IMR-90 (cell line): ENCODE results near the gene GATA2. TPM values are rescaled to one million over a fixed set of nuclear protein-coding genes. Genes with fewer than 3 reads are reported as not detected.

Experiments used
- ATAC-seq: fragments of 200-7000 bp; cut with Tn5 transposase; 2 replicates; pipeline ENCODE4 v1.9.1; 2020; ENCODE audit warnings: low read depth, mild to moderate bottlenecking, moderate library complexity
- BruUV-seq: library from RNA; stranded (reverse); fragments of 400-500 nt; replicated peaks from 2 replicates; lab custom pipeline; 2021; lab: Mats Ljungman, UMichigan
- CTCF ChIA-PET: fragments of 300-600 bp; formaldehyde crosslinking; extraction: SDS; loops from one replicate; lab custom pipeline; 2021; ENCODE audit warnings: antibody characterized with exemption; lab: Yijun Ruan, JAX
- POLR2A ChIA-PET: fragments of 300-600 bp; sonication (Branson Sonifier 250); formaldehyde crosslinking; loops from one replicate; lab custom pipeline; 2022; ENCODE audit warnings: antibody characterized with exemption; ENCODE audit not compliant: unreplicated experiment; lab: Charles Lee
- DNase-seq: peaks from one replicate; pipeline ENCODE4 v3.0.0; 2013
- H2AFZ ChIP-seq: replicated peaks from 2 replicates; pipeline ENCODE3; 2013; ENCODE audit warnings: low read length, mild to moderate bottlenecking; ENCODE audit not compliant: poor library complexity
- H2AK5ac ChIP-seq: 2 replicates; pipeline ENCODE4 v1.6.1; 2013; ENCODE audit warnings: low read depth, low read length, inconsistent platforms
- H2AK9ac ChIP-seq: replicated peaks from 2 replicates; pipeline ENCODE3; 2013; ENCODE audit warnings: mild to moderate bottlenecking, low read depth, low read length, moderate library complexity; ENCODE audit not compliant: poor library complexity
- H2BK120ac ChIP-seq: 2 replicates; pipeline ENCODE4 v1.6.1; 2013; ENCODE audit warnings: low read depth, low read length, inconsistent platforms
- H2BK15ac ChIP-seq: 3 replicates; pipeline ENCODE4 v1.6.1; 2013; ENCODE audit warnings: low read depth, low read length, inconsistent platforms
- H2BK20ac ChIP-seq: 2 replicates; pipeline ENCODE4 v1.6.1; 2013; ENCODE audit warnings: low read depth, mild to moderate bottlenecking, inconsistent platforms, low read length, moderate library complexity
- H2BK5ac ChIP-seq: 2 replicates; pipeline ENCODE4 v1.6.1; 2013; ENCODE audit warnings: mild to moderate bottlenecking, low read depth, low read length, inconsistent platforms; ENCODE audit not compliant: poor library complexity, severe bottlenecking
- H3K14ac ChIP-seq: replicated peaks from 2 replicates; pipeline ENCODE4 v1.6.1; 2013; ENCODE audit warnings: low read depth, low read length, inconsistent platforms
- H3K18ac ChIP-seq: 2 replicates; pipeline ENCODE4 v1.6.1; 2013; ENCODE audit warnings: low read depth, low read length, control low read depth
- H3K23ac ChIP-seq: 2 replicates; pipeline ENCODE4 v1.6.1; 2013; ENCODE audit warnings: low read depth, low read length, inconsistent platforms
- H3K27ac ChIP-seq: 2 replicates; pipeline ENCODE4 v1.5.1; 2013; ENCODE audit warnings: mild to moderate bottlenecking, control low read depth, low read length; ENCODE audit not compliant: insufficient read depth
- H3K27me3 ChIP-seq: 2 replicates; pipeline ENCODE4 v1.6.1; 2013; ENCODE audit warnings: low read length; ENCODE audit not compliant: control insufficient read depth, insufficient read depth
- H3K36me3 ChIP-seq: 2 replicates; pipeline ENCODE4 v1.6.1; 2013; ENCODE audit warnings: low read length, mixed read lengths; ENCODE audit not compliant: control insufficient read depth, insufficient read depth
- H3K4ac ChIP-seq: 2 replicates; pipeline ENCODE4 v1.6.1; 2013; ENCODE audit warnings: low read depth, low read length, inconsistent platforms
- H3K4me1 ChIP-seq: 2 replicates; pipeline ENCODE4 v1.6.1; 2013; ENCODE audit warnings: low read length, mixed read lengths; ENCODE audit not compliant: control insufficient read depth, insufficient read depth
- H3K4me2 ChIP-seq: 2 replicates; pipeline ENCODE4 v1.6.1; 2013; ENCODE audit warnings: low read depth, mild to moderate bottlenecking, control low read depth, low read length, moderate library complexity
- H3K4me3 ChIP-seq: 2 replicates; pipeline ENCODE4 v1.5.1; 2013; ENCODE audit warnings: low read depth, mild to moderate bottlenecking, control low read depth, low read length, moderate library complexity; ENCODE audit not compliant: insufficient read depth
- H3K56ac ChIP-seq: 2 replicates; pipeline ENCODE4 v1.6.1; 2013; ENCODE audit warnings: low read length, inconsistent platforms; ENCODE audit not compliant: insufficient read depth; ENCODE audit errors: extremely low read depth
- H3K79me1 ChIP-seq, 2 experiments: 2 replicates each; pipeline ENCODE4 v1.6.1; 2013; ENCODE audit warnings: low read length in 2 of 2, inconsistent platforms in 1 of 2, low read depth in 1 of 2
- H3K9ac ChIP-seq: 2 replicates; pipeline ENCODE4 v1.6.1; 2013; ENCODE audit warnings: low read depth, low read length, control low read depth
- H3K9me1 ChIP-seq: 2 replicates; pipeline ENCODE4 v1.6.1; 2013; ENCODE audit warnings: low read length, inconsistent platforms; ENCODE audit not compliant: insufficient read depth
- H3K9me3 ChIP-seq: 2 replicates; pipeline ENCODE4 v1.6.1; 2013; ENCODE audit warnings: low read length; ENCODE audit not compliant: control insufficient read depth, insufficient read depth
- H4K20me1 ChIP-seq: 2 replicates; pipeline ENCODE4 v1.6.1; 2013; ENCODE audit warnings: low read length, inconsistent platforms; ENCODE audit not compliant: insufficient read depth
- H4K5ac ChIP-seq: 2 replicates; pipeline ENCODE4 v1.6.1; 2013; ENCODE audit warnings: mild to moderate bottlenecking, low read depth, low read length, control low read depth
- H4K8ac ChIP-seq, 2 experiments: 2 replicates each; pipeline ENCODE4 v1.6.1; 2013; ENCODE audit warnings: low read depth in 2 of 2, low read length in 2 of 2, control low read depth in 1 of 2, inconsistent platforms in 1 of 2
- H4K91ac ChIP-seq: 2 replicates; pipeline ENCODE4 v1.6.1; 2013; ENCODE audit warnings: low read depth, low read length, inconsistent platforms; ENCODE audit not compliant: insufficient read depth
- POLR2A ChIP-seq: IDR thresholded peaks from 2 replicates; pipeline ENCODE4 v1.6.1; 2012; ENCODE audit warnings: mild to moderate bottlenecking, low read depth, low read length
- WGBS, 2 experiments: methylation state at CpG; one replicate each; pipeline versions ENCODE4 v1.1.5 to v1.1.7; 2013; ENCODE audit warnings: missing lambda C conversion rate in 2 of 2; ENCODE audit not compliant: insufficient read length in 1 of 2; ENCODE audit errors: extremely low coverage in 2 of 2; 5-methylcytosine and 5-hydroxymethylcytosine counted together
- dilution Hi-C: fragments of 300-500 bp; cut with HindIII; formaldehyde crosslinking; loops from one replicate; pipeline ENCODE4 v1.14.3; 2018; ENCODE audit warnings: low sequenced_read_pairs; ENCODE audit not compliant: unreplicated experiment
- in situ Hi-C: fragments of 300-500 bp; cut with MboI; formaldehyde crosslinking; loops from 3 replicates; pipeline ENCODE4 v1.14.3; 2019; ENCODE audit warnings: low sequenced_read_pairs, inconsistent platforms, mixed read lengths
- intact Hi-C: fragments of 100-400 bp; cut with micrococcal nuclease; formaldehyde crosslinking; loops from 2 replicates; pipeline ENCODE4 v1.10.0; 2022
- polyA plus RNA-seq, 3 experiments: library from polyadenylated mRNA; depleted of rRNA; stranded (reverse); fragments of >200 nt; gene quantifications; 2 replicates each; pipeline ENCODE4 v1.2.3, GENCODE V29; 2012; ENCODE audit warnings: low replicate concordance in 1 of 3
- total RNA-seq: library from RNA; depleted of rRNA; stranded (reverse); fragments of >200 nt; gene quantifications from 2 replicates; pipeline ENCODE4 v1.2.3, GENCODE V29; 2012

The GATA2 gene
- total and polyA plus RNA-seq, 2 of the 4 experiments (the other 2 are of a cell fraction): 2.2 to 13.5 TPM

GRCh38 chr3:128480717-128481437 is 12.1 kb downstream of the GATA2 start:
- Histone ChIP-seq H3K56ac (no peak overlapping the region), H3K79me1 (peaks cover 0 to 17% of the 10 kb centered on the region in 2 experiments; a peak in 3 of 4 replicates), H3K9me1 (peaks cover 3% of the 10 kb centered on the region; the same call in 1 of the 2 replicates), H4K20me1 (peaks cover 5% of the 10 kb centered on the region; the same call in 1 of the 2 replicates), H3K23ac (no peak overlapping the region), H3K9me3 (no peaks in the 10 kb centered on the region), H2AFZ (no peak overlapping the region), H3K36me3 (peaks cover 21% of the 10 kb centered on the region), H3K27ac (no peak overlapping the region), H3K4me2 (no peak overlapping the region), H3K4me3 (no peak overlapping the region), H4K5ac (no peak overlapping the region), H3K4ac (peak overlapping the region; percentile 14; the same call in 1 of the 2 replicates), H3K9ac (no peak overlapping the region), H2BK120ac (no peak overlapping the region), H4K8ac (no peak overlapping the region), H3K4me1 (peaks cover 21% of the 10 kb centered on the region), H2BK15ac (no peak overlapping the region), H2AK5ac (no peak overlapping the region), H2AK9ac (no peak overlapping the region), H3K14ac (no peak overlapping the region), H2BK5ac (no peak overlapping the region), H3K27me3 (peaks cover 5% of the 10 kb centered on the region; the same call in 1 of the 2 replicates), H2BK20ac (no peak overlapping the region), H4K91ac (0 out of 2 replicates have a peak overlapping the region, but pooled peaks have one; percentile 2), H3K18ac (no peak overlapping the region)
- no peak for TF ChIP-seq POLR2A
- 79% methylated on average over 13 of the region's 27 CpGs; no CpG with 5 or more reads in 1 of the 2 experiments for WGBS, 2 experiments
- BruUV-seq: no TSS peak
- in situ Hi-C loops: loop anchor here (10.0 kb wide), 1 partner anchor 386 kb away; no protein-coding TSS in a partner anchor
- POLR2A ChIA-PET: no interaction called here
- no peak for DNase-seq
- dilution Hi-C loops: no loop called here
- no peak for ATAC-seq
- intact Hi-C loops: loop anchor here (5.0 kb wide), 1 partner anchor 404 kb away; no protein-coding TSS in a partner anchor
- CTCF ChIA-PET: no interaction called here
